NCI-H187 treated with DMSO at 0.1 percent for 48 hours (cell line): ENCODE measurements around the gene MAP1LC3A.

Source experiments
- DNase-seq: peaks from one replicate; lab custom pipeline; 2025; lab: John Stamatoyannopoulos, UW

MAP1LC3A gene

DNA sequence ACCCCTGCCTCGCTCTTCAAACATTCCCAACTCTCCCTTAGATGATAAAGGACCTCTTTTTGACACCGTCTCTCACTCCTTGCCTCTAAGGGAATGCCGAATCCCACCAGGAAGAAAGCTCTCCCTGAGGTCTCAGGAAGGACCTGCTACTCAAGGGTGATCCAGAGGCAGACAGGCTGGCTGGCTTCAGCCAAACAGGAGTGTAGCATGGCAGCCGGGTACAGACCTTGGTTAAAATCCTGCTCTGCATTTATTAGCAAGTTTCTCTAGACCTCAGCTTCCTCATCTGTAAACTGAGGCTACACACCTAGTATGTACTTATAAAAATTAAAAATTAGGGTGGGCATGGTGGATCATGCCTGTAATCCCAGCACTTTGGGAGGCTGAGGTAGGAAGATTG lies 17.2 kb downstream of the MAP1LC3A start:
- no peak for DNase-seq

DNA sequence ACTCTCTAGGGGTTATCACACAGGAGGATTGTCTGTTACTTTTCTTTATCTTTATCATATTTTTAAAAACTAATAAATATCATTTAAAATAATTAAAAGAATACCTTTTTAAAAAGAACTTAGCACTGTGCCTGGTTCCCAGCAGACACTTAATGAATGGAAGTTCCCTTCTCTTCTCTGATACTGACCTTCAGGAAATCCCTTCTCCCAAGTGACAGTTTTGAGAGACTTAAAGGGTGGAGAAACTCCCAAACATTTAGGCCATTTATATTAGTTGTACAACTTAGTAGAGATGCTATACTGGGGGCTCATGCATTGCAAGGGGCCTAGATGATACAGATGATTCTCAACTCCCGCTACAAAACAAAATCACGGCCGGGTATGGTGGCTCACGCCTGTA lies 18.5 kb downstream of the MAP1LC3A start:
- DNase-seq, result no peak

DNA sequence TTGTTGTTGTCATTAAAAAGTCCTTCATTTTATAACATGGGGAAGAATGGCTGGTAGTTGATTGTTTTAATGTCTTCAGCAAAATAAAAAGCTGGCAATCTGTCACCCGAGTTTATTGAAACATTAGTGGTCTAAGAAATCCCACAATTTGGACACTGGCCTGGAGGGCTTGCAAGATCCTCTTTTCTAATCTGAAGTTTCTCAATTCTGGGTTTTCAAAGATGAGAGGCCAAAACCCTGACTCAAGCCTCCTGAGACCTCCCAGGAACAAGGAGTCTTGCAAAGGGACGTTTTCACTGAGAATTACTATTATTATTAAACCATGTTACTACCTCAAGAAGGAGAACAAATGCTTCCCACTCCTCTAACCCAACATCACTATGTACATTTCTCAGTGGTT lies 19.5 kb downstream of the MAP1LC3A start:
- DNase-seq, result no peak

DNA sequence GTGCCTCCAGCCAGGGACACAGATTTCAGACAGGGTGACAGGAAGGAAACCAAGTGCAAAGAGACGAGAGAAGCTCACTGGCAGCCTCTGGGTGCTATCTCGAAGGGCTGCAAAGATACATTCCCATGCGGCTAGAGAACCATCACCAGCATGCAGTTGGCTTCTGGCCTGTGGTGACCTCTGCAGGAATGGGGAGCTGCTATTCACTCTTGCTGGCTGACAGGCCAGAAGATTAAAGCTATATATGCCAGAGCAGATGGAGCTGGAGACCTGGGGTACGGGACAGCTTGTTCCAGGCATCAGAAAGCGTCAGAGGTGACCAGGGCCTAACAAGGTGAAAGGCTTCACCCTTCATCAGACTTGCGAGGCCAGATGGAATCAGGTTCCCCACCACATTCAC lies 20.0 kb downstream of the MAP1LC3A start:
- no peak for DNase-seq

DNA sequence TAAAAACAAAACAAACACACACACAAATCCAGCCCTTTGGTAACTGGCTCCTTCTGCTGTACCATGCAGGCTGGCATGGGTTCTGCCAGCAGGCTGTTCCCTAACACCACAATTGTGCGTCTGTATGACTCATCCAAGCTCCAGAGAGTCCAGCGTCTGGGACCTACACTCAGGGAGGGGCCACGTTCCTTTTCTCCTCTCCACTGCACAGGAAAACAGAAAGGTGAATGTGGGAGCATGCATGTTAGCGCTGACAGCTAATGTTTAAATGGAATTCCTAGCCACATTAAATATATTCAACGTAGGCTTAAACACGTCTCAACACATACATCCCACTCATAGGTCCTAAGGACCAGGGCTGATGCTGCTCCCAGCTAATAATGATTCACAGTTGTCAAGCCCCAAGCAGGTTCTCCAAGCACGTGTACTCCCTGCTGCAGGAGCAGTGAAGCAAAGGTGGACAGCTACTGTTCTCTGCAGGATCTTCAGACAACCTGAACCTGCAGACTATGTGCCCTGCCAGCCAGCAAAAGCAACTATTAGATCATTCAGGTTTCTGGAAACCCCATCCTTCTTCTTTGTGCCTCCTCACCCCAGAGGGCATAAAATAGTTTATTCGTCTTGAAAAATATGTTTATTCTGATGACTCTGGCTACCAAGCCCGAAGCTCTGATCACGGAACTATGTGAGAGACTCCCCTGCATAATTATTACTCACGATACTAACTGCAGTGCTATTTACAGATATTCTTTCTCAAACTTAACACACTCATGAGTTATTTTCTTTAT lies 20.9 kb downstream of the MAP1LC3A start:
- DNase-seq, result no peak

DNA sequence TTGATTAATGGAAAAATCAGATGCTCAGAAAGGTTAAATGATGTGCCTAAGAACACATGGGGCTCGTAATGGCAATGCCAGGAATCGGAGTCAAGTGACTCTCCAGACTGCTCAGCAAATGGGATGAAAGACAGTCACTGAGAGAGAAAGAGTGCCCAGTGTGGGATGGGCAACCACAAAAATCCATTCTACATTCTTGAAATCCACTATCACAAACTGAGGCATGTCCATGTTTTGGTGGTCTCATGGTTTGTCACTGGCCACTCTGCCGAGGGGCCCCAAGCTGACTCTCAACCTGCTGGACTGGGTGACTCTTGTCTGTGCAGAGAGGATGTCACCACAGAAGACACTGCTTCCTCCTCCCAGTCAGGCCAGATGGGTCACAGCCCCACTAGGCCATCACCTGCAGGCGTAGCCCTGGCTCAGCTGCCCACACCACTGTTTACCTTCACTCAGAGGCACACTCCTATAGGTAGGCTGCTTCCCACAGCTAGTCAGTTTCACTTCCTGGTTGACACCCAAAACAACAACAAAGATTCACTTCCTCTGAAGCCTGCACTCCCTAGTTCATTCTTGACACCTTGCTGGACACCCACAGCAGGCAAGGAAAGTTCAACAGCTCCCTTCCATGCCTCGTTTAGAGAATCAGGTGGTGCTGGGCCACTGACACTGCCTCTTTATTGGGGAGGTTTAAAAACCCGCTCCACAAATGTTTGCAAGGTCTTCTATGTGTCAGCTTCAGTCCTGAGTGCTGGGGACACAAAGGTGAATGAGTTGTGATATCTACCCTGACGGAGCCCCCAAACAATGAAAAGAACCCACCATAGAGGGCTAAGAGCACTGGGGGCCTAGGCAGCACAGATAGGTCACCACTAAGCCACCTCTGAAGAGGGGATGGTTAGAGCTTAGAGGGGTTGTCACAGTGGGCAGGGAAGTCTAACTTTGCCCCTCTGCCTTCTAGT lies 21.7 kb downstream of the MAP1LC3A start:
- DNase-seq, result no peak

DNA sequence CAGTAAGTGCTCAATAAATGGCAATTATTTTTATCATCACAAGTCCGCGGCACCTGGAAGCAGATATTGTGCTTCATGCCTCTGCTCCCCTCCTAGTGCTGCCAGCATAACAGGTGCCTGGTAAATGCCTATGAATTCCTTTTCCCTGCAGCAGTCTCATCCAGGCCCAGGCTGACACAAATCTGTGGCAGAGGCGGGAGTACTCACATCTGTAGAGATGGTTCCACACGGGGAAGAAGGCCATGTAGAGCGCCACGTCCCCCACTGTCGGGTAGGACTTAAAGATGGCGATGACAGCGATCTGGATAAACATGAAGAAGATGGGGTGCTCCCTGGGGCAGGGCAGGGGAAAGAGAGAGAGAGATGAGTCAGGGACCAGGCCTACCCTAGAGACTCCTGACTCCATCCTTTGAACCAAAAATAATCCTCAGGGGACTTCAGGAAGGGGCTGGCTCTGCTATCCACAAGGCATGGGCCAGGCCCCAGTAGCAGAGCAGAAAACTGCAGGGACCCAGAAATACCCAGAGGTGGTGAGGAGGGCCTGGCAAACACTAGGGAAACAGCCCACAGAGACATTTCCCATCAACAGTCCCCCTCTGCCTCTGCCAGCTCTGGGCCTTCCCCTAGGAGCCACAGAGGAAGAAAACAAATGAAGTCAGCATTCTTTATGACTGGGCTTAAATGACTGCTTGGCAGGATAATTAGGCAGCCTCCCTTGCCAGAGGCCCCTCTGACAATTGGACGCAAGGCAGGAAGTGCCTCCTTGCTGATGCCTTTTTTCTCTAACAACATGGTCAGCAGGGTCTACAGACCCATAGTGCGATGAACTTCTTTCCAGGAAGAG lies 23.0 kb downstream of the MAP1LC3A start:
- no peak for DNase-seq

DNA sequence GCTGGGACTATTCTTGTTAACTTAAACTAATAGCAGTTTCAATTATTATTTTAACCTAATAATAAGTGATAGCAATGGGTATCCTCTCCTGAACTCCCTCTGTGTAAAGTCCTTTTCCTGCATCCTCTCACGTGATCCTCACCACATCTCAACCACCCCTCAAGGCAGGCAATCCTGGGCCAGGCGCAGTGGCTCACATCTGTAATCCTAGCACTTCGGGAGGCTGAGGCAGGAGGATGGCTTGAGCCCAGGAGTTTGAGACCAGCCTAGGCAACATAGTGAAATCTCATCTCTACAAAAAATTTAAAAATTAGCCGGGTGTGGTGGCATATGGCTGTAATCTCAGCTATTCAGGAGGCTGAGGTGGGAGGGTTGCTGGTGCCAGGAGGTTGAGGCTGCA lies 23.7 kb downstream of the MAP1LC3A start:
- no peak for DNase-seq

DNA sequence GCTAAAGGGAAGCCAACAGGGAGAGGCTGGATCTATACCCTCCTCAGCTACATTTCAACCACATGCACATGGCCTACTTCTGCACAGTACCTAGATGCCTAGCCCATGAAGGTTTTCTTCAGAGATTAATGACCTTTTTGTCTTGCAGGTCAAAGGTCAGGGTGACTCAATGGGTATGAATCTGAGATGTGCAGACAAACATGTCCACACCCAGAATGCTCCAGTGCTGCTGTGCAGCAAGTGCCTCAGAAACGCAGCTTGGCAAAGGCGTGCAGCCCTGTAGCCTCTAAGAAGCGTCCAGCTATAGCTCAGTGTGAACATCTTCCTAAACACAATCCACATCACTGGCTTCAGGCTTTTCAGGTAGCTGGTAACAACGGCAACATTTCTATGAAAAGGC lies 24.4 kb downstream of the MAP1LC3A start:
- DNase-seq, result no peak

DNA sequence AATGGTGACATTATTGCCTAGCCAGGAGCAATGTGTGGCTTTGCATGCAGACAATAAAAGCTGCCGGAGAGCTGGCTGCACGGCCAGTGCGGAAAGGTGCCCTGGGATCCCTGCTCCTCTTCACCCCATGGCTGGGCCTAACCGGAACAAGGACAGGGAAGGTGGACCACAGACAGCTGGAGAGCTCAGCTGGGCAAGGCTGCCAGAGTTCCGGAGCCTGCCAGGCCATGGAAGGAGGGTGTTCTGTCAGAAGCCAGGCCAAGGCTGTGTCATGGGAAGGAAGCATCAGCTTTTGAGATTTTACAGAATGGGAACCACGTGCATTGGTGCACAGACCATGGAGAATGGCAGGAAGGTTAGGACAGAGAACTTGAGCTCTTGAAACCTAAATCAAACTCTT lies 25.0 kb downstream of the MAP1LC3A start:
- DNase-seq, result no peak

DNA sequence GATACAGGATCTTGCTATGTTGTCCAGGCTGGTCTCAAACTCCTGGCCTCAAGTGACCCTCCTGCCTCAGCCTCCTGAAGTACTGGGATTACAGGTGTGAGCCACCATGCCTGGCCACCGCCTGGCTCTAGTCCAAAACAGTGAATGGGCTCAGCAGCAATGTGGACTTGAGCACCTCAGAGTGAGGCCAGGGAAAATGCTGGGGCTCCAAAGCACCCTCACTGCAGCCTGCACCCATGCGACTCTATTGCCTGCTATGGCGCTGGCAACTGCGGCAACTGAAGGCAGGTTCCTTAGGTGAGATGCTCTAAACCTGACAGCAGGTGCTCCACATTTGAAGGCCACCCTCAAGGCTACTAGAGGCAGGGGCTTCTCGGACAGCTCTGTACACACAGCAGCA lies 26.5 kb downstream of the MAP1LC3A start:
- no peak for DNase-seq

DNA sequence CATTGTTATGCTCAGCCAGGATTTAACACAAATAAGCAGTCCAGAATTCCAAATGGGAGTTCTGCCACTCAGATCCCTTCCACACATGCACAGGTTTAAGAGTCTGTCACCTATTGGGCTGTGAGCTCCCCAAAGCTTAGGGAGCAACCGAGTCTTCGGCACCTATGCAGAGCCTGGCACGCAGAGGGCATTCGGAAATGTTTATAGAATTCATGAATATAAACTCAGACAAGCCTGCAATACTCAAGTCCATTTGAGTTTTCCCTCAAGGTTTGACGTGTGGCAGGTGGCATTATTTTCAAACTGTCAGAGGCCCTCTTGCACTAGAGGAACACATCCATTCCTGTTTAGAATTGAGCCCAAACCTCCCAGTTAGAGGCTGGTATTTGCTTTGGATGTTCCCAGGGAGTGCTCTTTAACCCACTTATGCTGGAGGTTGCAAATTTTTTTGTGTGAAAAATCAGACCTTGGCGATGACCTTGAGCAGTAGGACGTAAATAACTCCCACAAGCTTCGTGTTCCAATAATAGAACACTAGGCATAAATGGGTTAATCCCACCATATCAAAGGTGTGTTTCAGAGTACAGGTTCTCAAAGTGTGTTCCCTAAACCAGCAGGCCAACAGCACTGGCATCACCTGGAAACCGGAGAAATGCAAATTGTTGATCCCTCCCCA lies 28.1 kb downstream of the MAP1LC3A start:
- DNase-seq, result no peak

DNA sequence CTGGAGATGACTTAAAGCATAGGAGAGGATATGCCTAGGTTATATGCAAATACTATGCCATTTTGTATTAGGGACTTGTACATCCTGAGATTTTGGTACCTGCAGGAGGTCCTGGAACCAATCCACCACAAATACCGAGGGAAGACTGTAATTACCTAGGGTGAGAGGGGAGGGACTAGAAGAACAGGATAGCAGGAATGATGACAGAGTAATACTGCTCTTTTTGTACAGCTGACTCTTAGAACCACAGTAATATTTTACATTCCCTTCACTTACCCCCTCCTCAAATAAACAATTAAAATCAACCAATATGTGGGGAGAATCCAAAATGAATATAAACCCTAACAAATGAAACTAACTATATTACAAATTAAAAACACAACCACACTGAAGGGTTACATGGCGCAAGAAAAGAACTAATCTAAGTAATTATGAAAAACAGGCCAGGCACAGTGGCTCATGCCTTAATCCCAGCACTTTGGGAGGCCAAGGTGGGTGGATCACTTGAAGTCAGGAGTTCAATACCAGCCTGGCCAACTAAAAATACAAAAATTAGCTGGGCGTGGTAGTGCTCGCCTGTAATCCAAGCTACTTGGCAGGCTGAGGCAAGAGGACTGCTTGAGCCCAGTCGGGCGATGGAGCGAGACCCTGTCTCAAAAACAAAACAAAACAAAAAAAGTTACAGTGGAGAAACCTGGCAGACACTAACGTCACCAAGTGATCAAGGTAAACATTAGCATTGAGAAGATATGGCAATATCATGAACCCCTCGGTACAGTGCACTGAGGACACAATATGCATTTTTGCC lies 37.1 kb downstream of the MAP1LC3A start:
- no peak for DNase-seq

DNA sequence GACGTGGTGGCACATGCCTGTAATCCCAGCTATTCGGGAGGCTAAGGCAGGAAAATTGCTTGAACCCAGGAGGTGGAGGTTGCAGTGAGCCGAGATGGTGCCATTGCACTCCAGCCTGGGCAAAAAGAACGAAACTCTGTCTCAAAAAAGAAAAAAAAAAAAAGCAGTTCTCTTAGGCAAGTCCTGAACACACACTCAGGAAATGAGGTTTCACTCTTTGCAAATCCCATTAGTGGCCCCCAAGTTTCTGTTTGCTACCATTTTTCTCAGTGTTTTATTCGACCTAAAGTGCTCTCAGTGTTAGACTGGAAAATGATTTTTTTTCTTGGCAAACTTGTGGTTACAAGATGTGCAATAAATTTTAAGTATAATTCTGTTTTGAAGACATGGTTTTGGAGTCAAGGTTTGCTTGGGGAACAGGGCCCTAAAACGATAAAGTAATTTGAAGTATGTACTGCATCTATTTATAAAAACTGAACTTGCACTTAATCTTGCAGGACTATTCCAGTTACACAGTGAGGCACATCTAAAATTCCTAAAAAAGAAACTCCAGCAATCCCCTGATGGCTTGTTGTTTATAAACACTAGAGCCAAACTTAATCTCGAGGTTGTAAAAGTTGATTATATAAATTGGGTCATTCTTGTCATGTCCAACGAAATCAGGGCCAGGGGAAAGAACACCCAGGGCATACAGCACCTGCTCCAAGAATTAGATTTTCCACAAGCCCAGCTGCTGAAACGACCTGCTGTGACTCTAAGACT lies 42.6 kb downstream of the MAP1LC3A start:
- DNase-seq, result no peak

DNA sequence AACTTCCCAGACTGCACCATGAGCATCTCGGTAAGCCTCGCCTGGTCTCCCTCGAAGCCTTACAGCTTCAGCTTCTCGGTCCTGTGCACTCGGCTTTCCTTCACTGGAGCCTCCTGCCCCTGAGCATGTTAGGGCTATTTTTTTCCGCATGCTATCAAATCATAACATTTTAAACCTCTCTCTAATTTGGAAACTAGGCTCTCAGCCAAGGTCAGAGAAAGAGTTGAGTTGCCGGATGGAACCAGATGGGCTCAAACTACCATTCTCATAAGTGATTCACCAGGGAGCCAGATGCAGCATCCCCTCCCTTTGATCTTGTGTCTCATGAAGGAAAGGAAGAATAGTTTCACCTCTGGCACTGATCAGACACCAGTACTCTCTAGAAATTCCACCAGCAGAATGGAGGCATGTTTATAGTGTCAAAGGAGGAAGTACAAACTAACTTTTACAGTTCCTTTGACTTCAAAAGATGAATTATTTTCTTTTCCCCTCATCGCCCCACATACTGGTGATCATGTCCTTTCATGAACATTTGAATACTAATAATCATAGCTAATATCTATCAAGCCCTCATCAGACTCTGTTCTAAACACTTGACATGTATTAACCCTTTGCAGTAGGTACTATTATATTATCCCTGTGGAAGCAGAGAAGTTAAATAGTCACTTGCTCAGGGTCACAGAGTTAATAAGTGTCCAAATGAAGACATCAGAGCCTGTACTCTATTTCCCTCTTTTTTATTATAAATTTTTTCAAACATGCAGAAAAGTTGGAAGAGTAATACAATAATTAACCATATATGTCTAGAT lies 46.7 kb downstream of the MAP1LC3A start:
- DNase-seq, result no peak

DNA sequence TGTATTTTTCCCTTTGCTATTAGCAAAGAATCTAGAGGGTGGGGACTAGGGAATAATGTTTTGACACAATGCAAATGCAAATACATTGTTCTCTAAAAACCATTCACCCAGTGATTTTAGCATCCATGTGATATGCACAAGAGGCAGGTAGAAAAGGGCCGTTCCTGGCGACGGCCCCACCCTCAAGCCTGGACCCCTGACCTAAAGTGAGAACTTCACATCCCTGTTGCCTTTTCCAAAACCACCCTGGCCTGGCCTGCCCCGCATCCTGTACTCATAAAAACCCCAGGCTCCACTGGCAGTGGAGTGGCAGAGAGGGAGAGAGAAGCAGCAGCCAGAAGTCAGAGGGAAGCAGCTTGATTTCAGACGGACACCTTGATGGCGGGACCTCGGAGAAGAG lies 48.5 kb downstream of the MAP1LC3A start:
- no peak for DNase-seq
